Measurements from ENCODE around the gene ISL1. TPM values are rescaled to one million over a fixed set of nuclear protein-coding genes. Genes with fewer than 3 reads are reported as not detected.

ISL1 gene
- total RNA-seq, 1 experiment from 2014 or later: 0.36 TPM

- no peaks in the 10 kb centered on the region for H3K27me3 ChIP-seq (ENCODE audit: control insufficient read depth, insufficient read depth, low read length)
- ATAC-seq: no peak
- no peaks in the 10 kb centered on the region for H3K36me3 ChIP-seq (ENCODE audit: control insufficient read depth, insufficient read depth, low read length)
- H3K27ac ChIP-seq (ENCODE audit: low read length): no peak overlapping the region
- intact Hi-C loops (cut with micrococcal nuclease; ENCODE audit: unreplicated experiment): no loop called here
- ChIA-PET CTCF (no interaction called here), POLR2A (no interaction called here)
- H3K4me3 ChIP-seq (ENCODE audit: low read depth in 2 of 2, low read length in 2 of 2): no peak overlapping the region
- H3K4me1 ChIP-seq (ENCODE audit: control insufficient read depth, insufficient read depth, low read length): no peaks in the 10 kb centered on the region
- in situ Hi-C loops (cut with HindIII; ENCODE audit: low pct_unique_long_range_greater_than_20kb, low sequenced_read_pairs): no loop called here
- no peak for DNase-seq (ENCODE audit: low read depth, low spot score)
- TF ChIP-seq, protein P1, sequence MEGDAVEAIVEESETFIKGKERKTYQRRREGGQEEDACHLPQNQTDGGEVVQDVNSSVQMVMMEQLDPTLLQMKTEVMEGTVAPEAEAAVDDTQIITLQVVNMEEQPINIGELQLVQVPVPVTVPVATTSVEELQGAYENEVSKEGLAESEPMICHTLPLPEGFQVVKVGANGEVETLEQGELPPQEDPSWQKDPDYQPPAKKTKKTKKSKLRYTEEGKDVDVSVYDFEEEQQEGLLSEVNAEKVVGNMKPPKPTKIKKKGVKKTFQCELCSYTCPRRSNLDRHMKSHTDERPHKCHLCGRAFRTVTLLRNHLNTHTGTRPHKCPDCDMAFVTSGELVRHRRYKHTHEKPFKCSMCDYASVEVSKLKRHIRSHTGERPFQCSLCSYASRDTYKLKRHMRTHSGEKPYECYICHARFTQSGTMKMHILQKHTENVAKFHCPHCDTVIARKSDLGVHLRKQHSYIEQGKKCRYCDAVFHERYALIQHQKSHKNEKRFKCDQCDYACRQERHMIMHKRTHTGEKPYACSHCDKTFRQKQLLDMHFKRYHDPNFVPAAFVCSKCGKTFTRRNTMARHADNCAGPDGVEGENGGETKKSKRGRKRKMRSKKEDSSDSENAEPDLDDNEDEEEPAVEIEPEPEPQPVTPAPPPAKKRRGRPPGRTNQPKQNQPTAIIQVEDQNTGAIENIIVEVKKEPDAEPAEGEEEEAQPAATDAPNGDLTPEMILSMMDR (IDR thresholded peaks at IDR 0.05): no peak
- TF ChIP-seq TCF7L2 (IDR thresholded peaks at IDR 0.05; ENCODE audit: low read depth, low read length) (no peak), POLR2AphosphoS5 (IDR thresholded peaks at IDR 0.05; ENCODE audit: low read depth, low read length) (no peak)
- TF ChIP-seq, protein P2, sequence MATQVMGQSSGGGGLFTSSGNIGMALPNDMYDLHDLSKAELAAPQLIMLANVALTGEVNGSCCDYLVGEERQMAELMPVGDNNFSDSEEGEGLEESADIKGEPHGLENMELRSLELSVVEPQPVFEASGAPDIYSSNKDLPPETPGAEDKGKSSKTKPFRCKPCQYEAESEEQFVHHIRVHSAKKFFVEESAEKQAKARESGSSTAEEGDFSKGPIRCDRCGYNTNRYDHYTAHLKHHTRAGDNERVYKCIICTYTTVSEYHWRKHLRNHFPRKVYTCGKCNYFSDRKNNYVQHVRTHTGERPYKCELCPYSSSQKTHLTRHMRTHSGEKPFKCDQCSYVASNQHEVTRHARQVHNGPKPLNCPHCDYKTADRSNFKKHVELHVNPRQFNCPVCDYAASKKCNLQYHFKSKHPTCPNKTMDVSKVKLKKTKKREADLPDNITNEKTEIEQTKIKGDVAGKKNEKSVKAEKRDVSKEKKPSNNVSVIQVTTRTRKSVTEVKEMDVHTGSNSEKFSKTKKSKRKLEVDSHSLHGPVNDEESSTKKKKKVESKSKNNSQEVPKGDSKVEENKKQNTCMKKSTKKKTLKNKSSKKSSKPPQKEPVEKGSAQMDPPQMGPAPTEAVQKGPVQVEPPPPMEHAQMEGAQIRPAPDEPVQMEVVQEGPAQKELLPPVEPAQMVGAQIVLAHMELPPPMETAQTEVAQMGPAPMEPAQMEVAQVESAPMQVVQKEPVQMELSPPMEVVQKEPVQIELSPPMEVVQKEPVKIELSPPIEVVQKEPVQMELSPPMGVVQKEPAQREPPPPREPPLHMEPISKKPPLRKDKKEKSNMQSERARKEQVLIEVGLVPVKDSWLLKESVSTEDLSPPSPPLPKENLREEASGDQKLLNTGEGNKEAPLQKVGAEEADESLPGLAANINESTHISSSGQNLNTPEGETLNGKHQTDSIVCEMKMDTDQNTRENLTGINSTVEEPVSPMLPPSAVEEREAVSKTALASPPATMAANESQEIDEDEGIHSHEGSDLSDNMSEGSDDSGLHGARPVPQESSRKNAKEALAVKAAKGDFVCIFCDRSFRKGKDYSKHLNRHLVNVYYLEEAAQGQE (IDR thresholded peaks at IDR 0.05; ENCODE audit: insufficient read depth in 1 of 2, low read depth in 2 of 2, low read length in 1 of 2): no peak
- BruUV-seq (replicated peaks): no TSS peak
- H3K9me3 ChIP-seq (ENCODE audit: control insufficient read depth, insufficient read depth, low read depth, low read length): no peaks in the 10 kb centered on the region
These were observed 21.0 kb downstream of the ISL1 start for GRCh38 chr5:51404255-51404654.

- ChIA-PET POLR2A (no interaction called here), CTCF (no interaction called here)
These were observed 28.7 kb downstream of the ISL1 start for GRCh38 chr5:51411921-51412325.

More at GRCh38 chr5:51411921-51412325, 28.7 kb downstream of the ISL1 start:
- no TSS peak for BruUV-seq (replicated peaks)
- in situ Hi-C loops (cut with HindIII; ENCODE audit: low pct_unique_long_range_greater_than_20kb, low sequenced_read_pairs): no loop called here
- ATAC-seq: no peak
- Histone ChIP-seq H3K4me1 (ENCODE audit: control insufficient read depth, insufficient read depth, low read length) (no peaks in the 10 kb centered on the region), H3K4me3 (ENCODE audit: low read depth in 2 of 2, low read length in 2 of 2) (no peak overlapping the region), H3K9me3 (ENCODE audit: control insufficient read depth, insufficient read depth, low read depth, low read length) (no peaks in the 10 kb centered on the region), H3K36me3 (ENCODE audit: control insufficient read depth, insufficient read depth, low read length) (no peaks in the 10 kb centered on the region), H3K27me3 (ENCODE audit: control insufficient read depth, insufficient read depth, low read length) (no peaks in the 10 kb centered on the region), H3K27ac (ENCODE audit: low read length) (no peak overlapping the region)
- no peak for TF ChIP-seq SIN3A (IDR thresholded peaks at IDR 0.05; ENCODE audit: borderline replicate concordance, insufficient read depth, low read depth, low read length)
- TF ChIP-seq, protein P2 (IDR thresholded peaks at IDR 0.05; ENCODE audit: insufficient read depth in 1 of 2, low read depth in 2 of 2, low read length in 1 of 2): no peak
- TF ChIP-seq, protein P1 (IDR thresholded peaks at IDR 0.05): no peak
- no peak for TF ChIP-seq POLR2AphosphoS5 (IDR thresholded peaks at IDR 0.05; ENCODE audit: low read depth, low read length)
- TF ChIP-seq TCF7L2 (IDR thresholded peaks at IDR 0.05; ENCODE audit: low read depth, low read length): no peak
- DNase-seq (ENCODE audit: low read depth, low spot score): no peak
- intact Hi-C loops (cut with micrococcal nuclease; ENCODE audit: unreplicated experiment): no loop called here
